DMS 273 treated with DMSO at 0.1 percent for 48 hours (cell line): Measurements from ENCODE around the gene TMEM106A.
"Not testable (repeated sequence)": the region's sequence is repeated elsewhere in the genome, so short reads cannot be mapped to it uniquely, and the experiment has no call there.

Experiments used
- DNase-seq: peaks from one replicate; lab custom pipeline; 2025; lab: John Stamatoyannopoulos, UW

TMEM106A gene

GRCh38 chr17:43215341-43215740, 3.7 kb downstream of the TMEM106A start:
- DNase-seq: no peak

- no peak for DNase-seq
These were observed 4.7 kb downstream of the TMEM106A start for GRCh38 chr17:43216369-43216761.

- no peak for DNase-seq
These were observed 5.3 kb downstream of the TMEM106A start for GRCh38 chr17:43216762-43217613.

DNA sequence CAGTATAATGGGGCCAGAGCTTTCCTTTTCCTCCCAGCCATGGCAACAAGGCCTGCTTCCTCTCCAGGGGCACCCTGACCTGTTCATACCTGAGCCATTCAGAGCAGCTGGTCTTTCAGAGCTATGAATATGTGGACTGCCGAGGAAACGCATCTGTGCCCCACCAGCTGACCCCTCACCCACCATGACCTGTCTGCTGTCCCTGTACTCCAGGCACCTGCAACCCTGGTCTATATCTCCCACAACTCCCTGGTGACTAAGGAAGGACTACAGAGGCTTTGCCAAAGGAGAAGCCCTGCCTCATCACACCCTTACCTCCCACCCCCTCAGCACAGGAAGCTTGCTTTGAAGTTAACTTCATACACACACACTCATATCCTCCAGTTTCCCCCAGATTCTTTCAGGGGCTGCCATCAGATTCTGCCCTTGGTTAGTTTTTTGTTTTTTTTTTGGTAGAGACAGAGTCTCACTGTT, 6.0 kb downstream of the TMEM106A start:
- no peak for DNase-seq

GRCh38 chr17:43219001-43219400, 7.3 kb downstream of the TMEM106A start:
- no peak for DNase-seq

DNA sequence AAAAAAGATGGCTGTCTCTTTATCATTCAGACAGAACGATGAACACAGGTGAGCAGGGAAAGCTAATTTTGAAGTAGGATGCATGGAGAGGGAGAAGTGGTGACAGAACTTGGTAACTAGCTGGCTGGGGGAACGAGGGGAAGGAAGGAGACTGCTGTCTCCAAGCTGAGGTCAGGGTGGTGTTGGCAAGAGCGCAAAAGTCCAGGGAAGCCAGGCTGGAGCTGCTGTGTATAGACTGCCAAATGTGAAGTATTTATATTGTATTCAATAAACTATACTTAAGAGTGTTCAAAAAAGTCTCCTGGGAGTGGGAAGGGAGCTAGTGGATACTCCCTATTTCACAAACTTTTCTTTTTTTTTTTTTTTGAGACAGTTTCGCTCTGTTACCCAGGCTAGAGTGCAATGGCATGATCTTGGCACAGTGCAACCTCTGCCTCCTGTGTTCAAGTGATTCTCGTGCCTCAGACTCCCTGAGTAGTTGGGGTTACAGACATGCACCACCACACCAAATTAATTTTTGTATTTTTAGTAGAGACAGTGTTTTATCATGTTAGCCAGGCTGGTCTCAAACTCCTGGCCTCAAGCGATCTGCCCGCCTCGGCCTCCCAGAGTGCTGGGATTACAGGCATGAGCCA, 8.2 kb downstream of the TMEM106A start:
- DNase-seq: no peak

GRCh38 chr17:43220511-43221125, 8.9 kb downstream of the TMEM106A start:
- DNase-seq: no peak

GRCh38 chr17:43224146-43224705, 12.6 kb downstream of the TMEM106A start:
- no peak for DNase-seq

- DNase-seq: no peak
These were observed 14.7 kb downstream of the TMEM106A start for GRCh38 chr17:43226393-43226792.

DNA sequence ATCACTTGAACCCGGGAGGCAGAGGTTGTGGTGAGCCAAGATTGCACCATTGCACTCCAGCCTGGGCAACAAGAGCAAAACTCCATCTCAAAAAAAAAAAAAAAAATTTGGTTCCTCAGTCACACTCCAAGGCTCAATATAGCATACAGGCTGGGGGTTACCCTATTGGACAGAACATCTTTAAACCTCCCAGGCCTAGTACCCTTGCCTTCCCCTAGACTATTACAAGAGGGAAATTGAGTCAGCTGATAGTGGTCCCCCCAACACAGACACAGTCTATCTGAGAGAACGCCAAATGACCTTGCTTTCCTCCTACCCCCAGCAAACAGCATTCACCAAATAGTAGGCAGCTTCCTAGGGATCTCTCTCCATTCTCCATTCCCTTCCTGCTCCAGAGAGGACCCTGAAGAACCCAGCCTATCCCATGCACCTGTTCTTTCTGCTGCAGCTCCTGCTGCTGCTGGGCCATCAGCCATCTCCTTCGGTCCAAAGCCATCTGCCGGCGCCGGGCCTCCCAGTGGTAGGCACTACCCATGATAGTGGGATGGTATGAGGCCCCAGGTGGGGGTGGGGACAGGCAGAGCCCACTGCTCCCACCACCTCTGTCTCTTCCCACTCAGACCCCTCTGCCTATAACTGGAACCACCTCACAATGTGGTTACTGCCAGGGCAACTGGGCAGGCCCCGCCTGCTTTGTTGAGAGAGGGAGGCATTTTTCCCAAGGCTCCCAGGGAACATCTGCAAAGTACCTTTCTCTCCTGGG, 16.5 kb downstream of the TMEM106A start, which contains the start of gene CCDC200:
CCDC200 (minus strand) TSS at position 604 of the 763 bp plus-strand sequence; CDS start at position 535, 69 bp downstream.
- not testable (repeated sequence) for DNase-seq

DNA sequence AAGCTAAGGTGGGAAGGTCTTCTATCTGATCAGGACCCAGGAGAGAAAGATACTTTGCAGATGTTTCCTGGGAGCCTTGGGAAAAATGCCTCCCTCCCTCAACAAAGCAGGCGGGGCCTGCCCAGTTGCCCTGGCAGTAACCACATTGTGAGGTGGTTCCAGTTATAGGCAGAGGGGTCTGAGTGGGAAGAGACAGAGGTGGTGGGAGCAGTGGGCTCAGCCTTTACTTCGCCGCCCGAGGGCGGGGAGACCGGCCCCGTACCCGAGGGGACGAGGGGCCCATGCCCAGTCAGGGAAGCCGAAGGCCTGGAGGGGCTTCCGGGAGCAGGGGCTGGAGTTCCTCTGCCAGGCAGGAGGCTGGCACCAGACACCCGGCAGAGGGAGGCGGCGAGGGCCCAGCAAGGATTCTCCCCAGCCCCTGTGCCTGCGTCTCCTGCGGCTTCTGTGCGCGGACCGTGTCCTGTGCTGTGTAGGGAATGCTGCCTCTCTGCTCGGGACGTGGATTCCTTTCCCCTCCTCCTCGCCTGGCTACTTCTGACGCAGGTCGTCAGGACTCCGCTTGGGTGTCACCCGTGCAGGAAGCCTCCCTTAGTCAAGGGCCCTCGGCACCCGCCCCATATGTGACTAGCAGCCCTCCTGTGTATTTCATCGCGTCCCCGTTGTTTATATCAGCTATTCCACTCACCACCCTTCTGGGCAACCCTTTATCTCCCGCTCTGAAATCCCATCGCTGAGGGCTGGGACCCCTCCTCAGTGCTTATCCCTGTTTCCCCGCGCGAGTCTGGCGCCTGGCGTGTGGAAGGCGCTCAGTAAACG, 19.7 kb downstream of the TMEM106A start:
- DNase-seq: not testable (repeated sequence)

GRCh38 chr17:43232021-43232699, 20.5 kb downstream of the TMEM106A start:
- not testable (repeated sequence) for DNase-seq

GRCh38 chr17:43233263-43233662, 21.6 kb downstream of the TMEM106A start:
- DNase-seq: not testable (repeated sequence)

DNA sequence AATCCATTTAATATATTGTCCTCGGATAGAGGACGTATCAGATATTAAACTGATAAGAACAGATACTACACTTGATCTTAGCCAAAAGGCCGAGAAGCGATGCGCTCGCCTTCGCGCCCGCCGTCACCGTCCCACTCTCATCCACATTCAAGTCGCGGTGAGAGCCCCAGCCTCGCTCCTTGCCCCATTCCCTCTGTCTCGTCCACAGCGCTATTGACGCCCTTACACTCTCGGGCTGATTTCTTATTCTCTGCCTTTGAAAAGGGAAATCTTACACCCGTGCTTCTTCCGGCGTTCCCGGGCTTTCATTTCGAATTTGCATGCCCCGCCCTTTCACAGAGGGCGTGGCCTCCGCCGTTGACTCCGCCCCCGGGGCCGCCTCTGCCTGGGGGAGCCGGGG, 22.2 kb downstream of the TMEM106A start, which contains the start of gene RNU2-1:
RNU2-1 (minus strand) TSS at position 101 of the 400 bp plus-strand sequence.
- DNase-seq: not testable (repeated sequence)

DNA sequence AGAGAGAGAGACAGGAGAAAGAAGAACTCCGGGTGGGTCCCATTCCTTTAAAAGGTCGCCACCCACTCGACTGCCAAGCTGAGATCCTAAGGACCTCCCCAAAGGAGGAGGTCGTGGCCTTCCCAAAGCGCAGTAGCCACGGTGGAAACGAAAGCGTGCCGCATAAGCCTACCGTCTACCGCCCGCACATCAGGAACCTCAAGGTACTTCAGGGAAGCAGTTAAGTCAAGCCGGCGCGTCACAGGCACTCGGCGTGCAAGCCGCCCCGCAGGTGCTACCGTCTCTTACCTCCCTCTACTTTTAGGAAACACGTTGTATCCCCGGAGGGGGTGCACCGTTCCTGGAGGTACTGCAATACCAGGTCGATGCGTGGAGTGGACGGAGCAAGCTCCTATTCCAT, 27.9 kb downstream of the TMEM106A start:
- not testable (repeated sequence) for DNase-seq

- not testable (repeated sequence) for DNase-seq
These were observed 29.1 kb downstream of the TMEM106A start for GRCh38 chr17:43240596-43241352.

GRCh38 chr17:43246456-43246855, 34.8 kb downstream of the TMEM106A start:
- DNase-seq: not testable (repeated sequence)
